HCT116 (cell line): ENCODE data around the gene AOC2. TPM values are rescaled to one million over a fixed set of nuclear protein-coding genes. Genes with fewer than 3 reads are reported as not detected.

Experiments used
- ATAC-seq: fragments of 200-7000 bp; cut with Tn5 transposase; 2 replicates; pipeline ENCODE4 v1.9.1; 2020; ENCODE audit warnings: mild to moderate bottlenecking, moderate library complexity
- BruUV-seq: library from RNA; stranded (reverse); fragments of 400-500 nt; replicated peaks from 2 replicates; lab custom pipeline; 2021; lab: Mats Ljungman, UMichigan
- CTCF ChIA-PET: fragments of 300-600 bp; sonication (Branson Sonifier 250); formaldehyde crosslinking; loops from one replicate; lab custom pipeline; 2021; ENCODE audit warnings: antibody characterized with exemption; lab: Charles Lee
- POLR2A ChIA-PET: fragments of 300-600, 350-600 bp; sonication (Branson Sonifier 250); formaldehyde crosslinking; loops from one replicate; lab custom pipeline; 2021; ENCODE audit warnings: antibody characterized with exemption; lab: Charles Lee
- RAD21 ChIA-PET, 2 experiments: fragments of 300-600 bp; sonication (Branson Sonifier 250); formaldehyde crosslinking; loops; one replicate each; lab custom pipeline; 2023; ENCODE audit warnings: low total read pairs in 2 of 2; ENCODE audit not compliant: uncharacterized antibody in 2 of 2, unreplicated experiment in 2 of 2, low non-redundant PET in 1 of 2; lab: Charles Lee
- DNase-seq: peaks from one replicate; pipeline ENCODE4 v3.0.0-alpha.2; 2010; ENCODE audit warnings: low read depth, low spot score
- H2AFZ ChIP-seq: fragments of 200-600 bp; shearing (Covaris generic), sonication (generic); 2 replicates; pipeline ENCODE4 v1.6.1; 2017; ENCODE audit warnings: low read depth, mixed run types, mixed read lengths, antibody characterized with exemption, low read length; ENCODE audit not compliant: poor library complexity, severe bottlenecking
- H3K27ac ChIP-seq: 2 replicates; pipeline ENCODE4 v1.5.1; 2012; ENCODE audit warnings: low read depth, low read length
- H3K27me3 ChIP-seq: fragments of 200-600 bp; sonication (generic); 2 replicates; pipeline ENCODE4 v1.6.1; 2016; ENCODE audit warnings: mixed run types, low read length, mixed read lengths; ENCODE audit not compliant: insufficient read depth
- H3K36me3 ChIP-seq, 2 experiments: fragments of 200-500 bp in 1 of 2; fragments of 200-600 bp in 1 of 2; sonication (Bioruptor generic) in 1 of 2; sonication (generic) in 1 of 2; 2 replicates each; pipeline versions ENCODE4 v1.5.1 to v1.6.1; 2014 to 2016; ENCODE audit warnings: low read length in 2 of 2, inconsistent platforms in 1 of 2, mixed read lengths in 1 of 2, mixed run types in 1 of 2; ENCODE audit not compliant: insufficient read depth in 2 of 2, control insufficient read depth in 1 of 2
- H3K4me1 ChIP-seq, 2 experiments: fragments of 200-600 bp in 1 of 2; sonication (generic) in 1 of 2; 2 replicates each; pipeline versions ENCODE4 v1.5.1 to v1.6.1; 2012 to 2017; ENCODE audit warnings: low read length in 2 of 2, inconsistent platforms in 1 of 2, mild to moderate bottlenecking in 1 of 2, mixed read lengths in 1 of 2, mixed run types in 1 of 2, moderate library complexity in 1 of 2; ENCODE audit not compliant: insufficient read depth in 2 of 2, control insufficient read depth in 1 of 2
- H3K4me2 ChIP-seq: fragments of 200-600 bp; sonication (generic); 2 replicates; pipeline ENCODE4 v1.6.1; 2017; ENCODE audit warnings: mixed run types, low read length, mixed read lengths
- H3K4me3 ChIP-seq, 2 experiments: fragments of 200-600 bp in 1 of 2; sonication (generic) in 1 of 2; replicated peaks in 1 of 2; 2 replicates each; pipeline ENCODE4 v1.5.1; 2011 to 2016; ENCODE audit warnings: low read length in 2 of 2, control low read depth in 1 of 2, low read depth in 1 of 2, mild to moderate bottlenecking in 1 of 2, mixed read lengths in 1 of 2, mixed run types in 1 of 2
- H3K79me2 ChIP-seq: fragments of 200-600 bp; sonication (generic); 2 replicates; pipeline ENCODE4 v1.6.1; 2017; ENCODE audit warnings: mild to moderate bottlenecking, mixed run types, low read length, moderate library complexity, mixed read lengths; ENCODE audit not compliant: insufficient read depth
- H3K9ac ChIP-seq: fragments of 200-600 bp; sonication (generic); 2 replicates; pipeline ENCODE4 v1.6.1; 2016; ENCODE audit warnings: low read length, mixed read lengths
- H3K9me2 ChIP-seq: fragments of 200-600 bp; sonication (generic), shearing (Covaris generic); 2 replicates; pipeline ENCODE4 v1.6.1; 2017; ENCODE audit warnings: mixed run types, mild to moderate bottlenecking, moderate library complexity; ENCODE audit not compliant: insufficient read depth
- H3K9me3 ChIP-seq, 2 experiments: fragments of 200-500 bp in 1 of 2; fragments of 200-600 bp in 1 of 2; sonication (Bioruptor generic) in 1 of 2; sonication (generic) in 1 of 2; 2 replicates each; pipeline ENCODE4 v1.6.1; 2014 to 2017; ENCODE audit warnings: low read length in 2 of 2, mixed read lengths in 2 of 2, inconsistent platforms in 1 of 2, low read depth in 1 of 2, mild to moderate bottlenecking in 1 of 2, mixed run types in 1 of 2, moderate library complexity in 1 of 2; ENCODE audit not compliant: control insufficient read depth in 1 of 2, insufficient read depth in 1 of 2
- H4K20me1 ChIP-seq: fragments of 200-600 bp; sonication (generic), shearing (Covaris generic); 2 replicates; pipeline ENCODE4 v1.6.1; 2017; ENCODE audit warnings: mixed run types, mild to moderate bottlenecking, moderate library complexity; ENCODE audit not compliant: insufficient read depth
- CBX3 ChIP-seq: IDR thresholded peaks from 2 replicates; pipeline ENCODE4 v1.6.1; 2012; ENCODE audit warnings: low read depth
- FOSL1 ChIP-seq: IDR thresholded peaks from 2 replicates; pipeline ENCODE4 v1.6.1; 2012; ENCODE audit warnings: low read depth
- JUND ChIP-seq: IDR thresholded peaks from 2 replicates; pipeline ENCODE4 v1.6.1; 2012
- POLR2A ChIP-seq: IDR thresholded peaks from 2 replicates; pipeline ENCODE4 v1.7.0; 2011; ENCODE audit warnings: borderline replicate concordance; ENCODE audit not compliant: insufficient read depth, insufficient read length; ENCODE audit errors: extremely low read depth
- SP1 ChIP-seq: IDR thresholded peaks from 2 replicates; pipeline ENCODE4 v1.6.1; 2012; ENCODE audit warnings: low read depth
- SRF ChIP-seq: IDR thresholded peaks from 2 replicates; pipeline ENCODE4 v1.6.1; 2012; ENCODE audit warnings: low read depth
- ZNF274 ChIP-seq: fragments of 200-500 bp; sonication (Bioruptor generic); IDR thresholded peaks from 2 replicates; pipeline ENCODE4 v1.6.1; 2014; ENCODE audit warnings: mild to moderate bottlenecking, low read depth, low read length, inconsistent platforms
- intact Hi-C: fragments of 100-400 bp; cut with micrococcal nuclease; formaldehyde crosslinking; loops from 2 replicates; pipeline ENCODE4 v1.10.0; 2022
- total RNA-seq: library from RNA; stranded (reverse); gene quantifications from one replicate; pipeline ENCODE4 v1.2.1, GENCODE V29; 2021; ENCODE audit not compliant: unreplicated experiment
- TF ChIP-seq, protein P1 (sequence below): IDR thresholded peaks from 2 replicates; pipeline ENCODE4 v1.6.1; 2012; ENCODE audit warnings: low read depth
- TF ChIP-seq, protein P2 (sequence below): IDR thresholded peaks from 2 replicates; pipeline ENCODE4 v1.6.1; 2011; ENCODE audit warnings: mild to moderate bottlenecking, low read length, moderate library complexity; ENCODE audit not compliant: insufficient replicate concordance; ENCODE audit errors: extremely low read depth
- TF ChIP-seq, protein P3 (sequence below): IDR thresholded peaks from 2 replicates; pipeline ENCODE4 v1.6.1; 2012

AOC2 gene
- total RNA-seq, 1 experiment from 2014 or later: 8.0 TPM

DNA sequence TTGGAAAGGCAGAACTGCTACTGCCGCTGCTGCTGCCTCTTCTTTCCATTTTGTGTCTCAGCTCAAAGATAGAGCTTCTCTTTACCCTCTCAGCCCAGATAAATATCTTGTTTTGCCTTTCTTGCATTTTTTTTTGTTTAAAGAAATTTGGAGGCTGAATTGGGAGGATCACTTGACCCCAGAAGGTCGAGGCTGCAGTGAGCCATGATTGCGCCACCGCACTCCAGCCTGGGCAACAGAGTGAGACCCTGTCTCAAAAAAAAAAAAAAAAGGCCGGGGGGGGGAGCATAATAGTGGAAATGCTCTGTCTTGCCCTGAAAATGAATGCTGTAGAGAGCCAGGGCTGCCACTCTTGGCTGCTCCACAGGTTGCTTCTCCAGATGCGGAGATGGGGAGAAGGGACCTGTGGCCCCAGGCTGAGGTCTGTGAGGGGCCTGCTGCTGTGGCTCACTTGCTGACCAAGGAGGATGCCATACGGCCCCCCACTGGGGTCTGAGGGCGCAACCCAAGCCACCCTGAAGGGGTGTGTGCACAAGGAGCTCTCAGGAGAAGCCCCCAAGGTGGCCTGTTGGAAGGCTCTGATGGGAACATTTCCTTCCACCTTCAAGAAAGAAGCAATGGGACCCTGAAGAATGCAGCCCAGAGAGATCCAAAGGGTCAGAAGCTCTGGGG lies 34.7 kb downstream of the AOC2 start:
- H3K9me2 ChIP-seq: no peaks in the 10 kb centered on the region
- H3K9ac ChIP-seq: no peak overlapping the region
- H3K4me3 ChIP-seq: no peak overlapping the region
- no peaks in the 10 kb centered on the region for H3K79me2 ChIP-seq
- ATAC-seq: no peak
- CTCF ChIA-PET: no interaction called here
- TF ChIP-seq, protein P1, sequence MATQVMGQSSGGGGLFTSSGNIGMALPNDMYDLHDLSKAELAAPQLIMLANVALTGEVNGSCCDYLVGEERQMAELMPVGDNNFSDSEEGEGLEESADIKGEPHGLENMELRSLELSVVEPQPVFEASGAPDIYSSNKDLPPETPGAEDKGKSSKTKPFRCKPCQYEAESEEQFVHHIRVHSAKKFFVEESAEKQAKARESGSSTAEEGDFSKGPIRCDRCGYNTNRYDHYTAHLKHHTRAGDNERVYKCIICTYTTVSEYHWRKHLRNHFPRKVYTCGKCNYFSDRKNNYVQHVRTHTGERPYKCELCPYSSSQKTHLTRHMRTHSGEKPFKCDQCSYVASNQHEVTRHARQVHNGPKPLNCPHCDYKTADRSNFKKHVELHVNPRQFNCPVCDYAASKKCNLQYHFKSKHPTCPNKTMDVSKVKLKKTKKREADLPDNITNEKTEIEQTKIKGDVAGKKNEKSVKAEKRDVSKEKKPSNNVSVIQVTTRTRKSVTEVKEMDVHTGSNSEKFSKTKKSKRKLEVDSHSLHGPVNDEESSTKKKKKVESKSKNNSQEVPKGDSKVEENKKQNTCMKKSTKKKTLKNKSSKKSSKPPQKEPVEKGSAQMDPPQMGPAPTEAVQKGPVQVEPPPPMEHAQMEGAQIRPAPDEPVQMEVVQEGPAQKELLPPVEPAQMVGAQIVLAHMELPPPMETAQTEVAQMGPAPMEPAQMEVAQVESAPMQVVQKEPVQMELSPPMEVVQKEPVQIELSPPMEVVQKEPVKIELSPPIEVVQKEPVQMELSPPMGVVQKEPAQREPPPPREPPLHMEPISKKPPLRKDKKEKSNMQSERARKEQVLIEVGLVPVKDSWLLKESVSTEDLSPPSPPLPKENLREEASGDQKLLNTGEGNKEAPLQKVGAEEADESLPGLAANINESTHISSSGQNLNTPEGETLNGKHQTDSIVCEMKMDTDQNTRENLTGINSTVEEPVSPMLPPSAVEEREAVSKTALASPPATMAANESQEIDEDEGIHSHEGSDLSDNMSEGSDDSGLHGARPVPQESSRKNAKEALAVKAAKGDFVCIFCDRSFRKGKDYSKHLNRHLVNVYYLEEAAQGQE: no peak
- TF ChIP-seq CBX3 (no peak), POLR2A (no peak), SRF (no peak), JUND (no peak), FOSL1 (no peak), SP1 (no peak), ZNF274 (no peak)
- TF ChIP-seq, protein P2, sequence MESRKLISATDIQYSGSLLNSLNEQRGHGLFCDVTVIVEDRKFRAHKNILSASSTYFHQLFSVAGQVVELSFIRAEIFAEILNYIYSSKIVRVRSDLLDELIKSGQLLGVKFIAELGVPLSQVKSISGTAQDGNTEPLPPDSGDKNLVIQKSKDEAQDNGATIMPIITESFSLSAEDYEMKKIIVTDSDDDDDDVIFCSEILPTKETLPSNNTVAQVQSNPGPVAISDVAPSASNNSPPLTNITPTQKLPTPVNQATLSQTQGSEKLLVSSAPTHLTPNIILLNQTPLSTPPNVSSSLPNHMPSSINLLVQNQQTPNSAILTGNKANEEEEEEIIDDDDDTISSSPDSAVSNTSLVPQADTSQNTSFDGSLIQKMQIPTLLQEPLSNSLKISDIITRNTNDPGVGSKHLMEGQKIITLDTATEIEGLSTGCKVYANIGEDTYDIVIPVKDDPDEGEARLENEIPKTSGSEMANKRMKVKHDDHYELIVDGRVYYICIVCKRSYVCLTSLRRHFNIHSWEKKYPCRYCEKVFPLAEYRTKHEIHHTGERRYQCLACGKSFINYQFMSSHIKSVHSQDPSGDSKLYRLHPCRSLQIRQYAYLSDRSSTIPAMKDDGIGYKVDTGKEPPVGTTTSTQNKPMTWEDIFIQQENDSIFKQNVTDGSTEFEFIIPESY: no peak
- TF ChIP-seq, protein P3, sequence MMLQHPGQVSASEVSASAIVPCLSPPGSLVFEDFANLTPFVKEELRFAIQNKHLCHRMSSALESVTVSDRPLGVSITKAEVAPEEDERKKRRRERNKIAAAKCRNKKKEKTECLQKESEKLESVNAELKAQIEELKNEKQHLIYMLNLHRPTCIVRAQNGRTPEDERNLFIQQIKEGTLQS: no peak
- TF ChIP-seq, all 23 proteins: peak for 0
- H3K4me2 ChIP-seq: no peak overlapping the region
- no peak for DNase-seq
- H3K9me3 ChIP-seq: no peaks in the 10 kb centered on the region
- no peaks in the 10 kb centered on the region; a peak in 1 of 4 replicates for H3K4me1 ChIP-seq
- no peaks in the 10 kb centered on the region for H4K20me1 ChIP-seq
- ChIA-PET RAD21 (no interaction called here), POLR2A (no interaction called here)
- no peaks in the 10 kb centered on the region for H3K27me3 ChIP-seq
- no peaks in the 10 kb centered on the region for H3K36me3 ChIP-seq
- intact Hi-C loops: no loop called here
- no TSS peak for BruUV-seq
- H2AFZ ChIP-seq: no peak overlapping the region
- no peak overlapping the region for H3K27ac ChIP-seq
